GM23338 (cell line): ENCODE results near the gene SYNGR4. TPM values are rescaled to one million over a fixed set of nuclear protein-coding genes. Genes with fewer than 3 reads are reported as not detected.

Source experiments
- ATAC-seq: fragments of 200-7000 bp; cut with Tn5 transposase; 3 replicates; pipeline ENCODE4 v1.9.1; 2020
- DNase-seq: peaks from one replicate; pipeline ENCODE4 v3.0.0-alpha.2; 2015; ENCODE audit warnings: low spot score
- H2AFZ ChIP-seq: fragments of 200-600 bp; sonication (generic); 2 replicates; pipeline ENCODE4 v1.8.0; 2016; ENCODE audit warnings: antibody characterized with exemption, mild to moderate bottlenecking, moderate library complexity
- H3F3A ChIP-seq: fragments of 200-600 bp; sonication (generic); replicated peaks from 2 replicates; pipeline ENCODE4 v1.8.0; 2017; ENCODE audit warnings: antibody characterized with exemption, mixed run types, low read depth
- H3K27ac ChIP-seq: fragments of 200-600 bp; sonication (generic); 2 replicates; pipeline ENCODE4 v1.6.1; 2016; ENCODE audit warnings: low read depth
- H3K27me3 ChIP-seq: fragments of 200-600 bp; sonication (generic); 2 replicates; pipeline ENCODE4 v1.8.0; 2016; ENCODE audit warnings: mild to moderate bottlenecking, mixed run types, moderate library complexity; ENCODE audit not compliant: insufficient read depth
- H3K36me3 ChIP-seq: fragments of 200-600 bp; sonication (generic); 2 replicates; pipeline ENCODE4 v1.8.0; 2016; ENCODE audit warnings: mild to moderate bottlenecking; ENCODE audit not compliant: insufficient read depth
- H3K4me1 ChIP-seq: fragments of 200-600 bp; sonication (generic); 2 replicates; pipeline ENCODE4 v1.8.0; 2016; ENCODE audit warnings: mild to moderate bottlenecking, moderate library complexity; ENCODE audit not compliant: insufficient read depth
- H3K4me2 ChIP-seq: fragments of 200-600 bp; sonication (generic); 2 replicates; pipeline ENCODE4 v1.7.1; 2017; ENCODE audit warnings: mixed run types
- H3K4me3 ChIP-seq: fragments of 200-600 bp; sonication (generic); 2 replicates; pipeline ENCODE4 v1.6.1; 2016; ENCODE audit warnings: mixed run types
- H3K79me2 ChIP-seq: fragments of 200-600 bp; sonication (generic); replicated peaks from 2 replicates; pipeline ENCODE4 v1.8.0; 2017; ENCODE audit warnings: mild to moderate bottlenecking; ENCODE audit not compliant: insufficient read depth
- H3K9me2 ChIP-seq: fragments of 200-600 bp; sonication (generic); 2 replicates; pipeline ENCODE4 v1.8.0; 2017; ENCODE audit not compliant: insufficient read depth
- H4K20me1 ChIP-seq: fragments of 200-600 bp; sonication (generic); replicated peaks from 2 replicates; pipeline ENCODE4 v1.8.0; 2017; ENCODE audit warnings: mild to moderate bottlenecking; ENCODE audit not compliant: insufficient read depth
- H3K27ac Mint-ChIP-seq: 2 replicates; pipeline ENCODE4 v1.8.0; 2020; ENCODE audit warnings: inconsistent platforms, mild to moderate bottlenecking, moderate library complexity, mixed read lengths
- H3K27me3 Mint-ChIP-seq: 3 replicates; pipeline ENCODE4 v1.8.0; 2022; ENCODE audit warnings: low read depth, mild to moderate bottlenecking, moderate library complexity, mixed read lengths, inconsistent platforms; ENCODE audit not compliant: insufficient read depth, poor library complexity
- H3K36me3 Mint-ChIP-seq: 3 replicates; pipeline ENCODE4 v1.8.0; 2021; ENCODE audit warnings: low read depth, mild to moderate bottlenecking, inconsistent platforms, moderate library complexity, mixed read lengths
- H3K4me1 Mint-ChIP-seq: 3 replicates; pipeline ENCODE4 v1.8.0; 2020; ENCODE audit warnings: mild to moderate bottlenecking, inconsistent platforms, mixed read lengths
- H3K4me3 Mint-ChIP-seq: 3 replicates; pipeline ENCODE4 v1.8.0; 2021; ENCODE audit warnings: moderate library complexity, mild to moderate bottlenecking, inconsistent platforms, mixed read lengths
- H3K9me3 Mint-ChIP-seq: 3 replicates; pipeline ENCODE4 v1.8.0; 2020; ENCODE audit warnings: moderate library complexity, mild to moderate bottlenecking, inconsistent platforms, mixed read lengths
- CTCF ChIP-seq, 2 experiments: fragments of 200-600 bp in 1 of 2; sonication (generic) in 1 of 2; conservative IDR thresholded peaks; 2 replicates each; pipeline versions ENCODE4 v1.5.1 to v1.6.1; 2016 to 2017; ENCODE audit warnings: antibody characterized with exemption in 2 of 2, low read depth in 2 of 2, mild to moderate bottlenecking in 2 of 2, moderate library complexity in 1 of 2
- ETS1 ChIP-seq: IDR thresholded peaks from 2 replicates; pipeline ENCODE4 v1.6.1; 2016; ENCODE audit warnings: antibody characterized with exemption
- REST ChIP-seq: IDR thresholded peaks from one replicate; pipeline ENCODE4 v1.6.1; 2018; ENCODE audit warnings: antibody characterized with exemption; ENCODE audit not compliant: unreplicated experiment
- ZNF114 ChIP-seq: fragments of 250-450 bp; sonication (Bioruptor Pico); IDR thresholded peaks from 2 replicates; pipeline ENCODE4 v1.5.0; 2020; ENCODE audit warnings: mild to moderate bottlenecking, moderate library complexity
- ZNF462 ChIP-seq: fragments of 250-450 bp; sonication (Bioruptor Pico); IDR thresholded peaks from 2 replicates; pipeline ENCODE4 v1.5.0; 2020; ENCODE audit warnings: mild to moderate bottlenecking, moderate library complexity
- polyA plus RNA-seq: library from polyadenylated mRNA; unstranded; fragments of >200 nt; fragmentation: Nextera tagmentation; extraction: Ambion mirVana; gene quantifications from 2 replicates; pipeline ENCODE4 v1.2.1, GENCODE V29; 2016
- total RNA-seq: library from RNA; depleted of rRNA; stranded (reverse); fragments of >200 nt; shearing (Covaris generic); gene quantifications from 2 replicates; pipeline ENCODE4 v1.2.3, GENCODE V29; 2014

SYNGR4 gene
- total and polyA plus RNA-seq, 2 experiments from 2014 or later = not detected

- Mint-ChIP-seq H3K27ac (peak overlapping the region; percentile 82), H3K4me1 (peaks cover 15% of the 10 kb centered on the region; the same call in 2 of the 3 replicates), H3K9me3 (no peaks in the 10 kb centered on the region), H3K27me3 (peaks cover 21% of the 10 kb centered on the region), H3K36me3 (peaks cover 22% of the 10 kb centered on the region), H3K4me3 (peak overlapping the region; percentile 55; the same call in 2 of the 3 replicates)
- Histone ChIP-seq H3K27ac (0 out of 2 replicates have a peak overlapping the region, but pooled peaks have one; percentile 84), H3K4me1 (peaks cover 5% of the 10 kb centered on the region), H2AFZ (no peak overlapping the region), H3K9me2 (no peaks in the 10 kb centered on the region), H3K27me3 (no peaks in the 10 kb centered on the region), H3K4me3 (no peak overlapping the region), H3K4me2 (no peak overlapping the region; the same call in 1 of the 2 replicates), H3K79me2 (no peaks in the 10 kb centered on the region), H3K36me3 (peaks cover 22% of the 10 kb centered on the region), H4K20me1 (no peaks in the 10 kb centered on the region), H3F3A (peaks cover 11% of the 10 kb centered on the region; the same call in 1 of the 2 replicates)
- TF ChIP-seq REST (no peak), ETS1 (peak; percentile 97)
- ATAC-seq = peak; percentile 78
- DNase-seq = peak; percentile 96
Observed at GRCh38 chr19:48419158-48419920, 55.2 kb downstream of the SYNGR4 start.

GRCh38 chr19:48421548-48421947, 57.4 kb downstream of the SYNGR4 start:
- Histone ChIP-seq H3K4me2 (no peak overlapping the region), H3K9me2 (no peaks in the 10 kb centered on the region), H3K27me3 (no peaks in the 10 kb centered on the region), H3F3A (0 out of 2 replicates have a peak, but pooled peaks cover 5% of the 10 kb centered on the region), H3K79me2 (no peaks in the 10 kb centered on the region), H4K20me1 (no peaks in the 10 kb centered on the region), H3K4me1 (peaks cover 4% of the 10 kb centered on the region), H3K27ac (no peak overlapping the region), H3K36me3 (peaks cover 16% of the 10 kb centered on the region), H3K4me3 (no peak overlapping the region), H2AFZ (no peak overlapping the region)
- ATAC-seq (no peak), DNase-seq (no peak)
- Mint-ChIP-seq H3K4me1 (peaks cover 24% of the 10 kb centered on the region), H3K36me3 (peaks cover 19% of the 10 kb centered on the region), H3K4me3 (no peak overlapping the region), H3K27ac (no peak overlapping the region), H3K9me3 (no peaks in the 10 kb centered on the region), H3K27me3 (peaks cover 18% of the 10 kb centered on the region)
- TF ChIP-seq ZNF114 (no peak), ETS1 (no peak), CTCF (conservative IDR thresholded peaks at IDR 0.05; ENCODE audit: low read depth in 2 of 2) (no peak), ZNF462 (CRISPR knock-in tag) (no peak)
